RPMI8226 (cell line): ENCODE data around the gene CNTNAP2.
"Not testable (repeated sequence)": the region's sequence is repeated elsewhere in the genome, so short reads cannot be mapped to it uniquely, and the experiment has no call there.

Experiments
- DNase-seq: peaks from one replicate; pipeline ENCODE4 v3.0.0-alpha.2; 2015

CNTNAP2 gene

GRCh38 chr7:146150153-146150552 is 33.6 kb downstream of the CNTNAP2 start:
- no peak for DNase-seq

GRCh38 chr7:146172112-146172511 is 55.5 kb downstream of the CNTNAP2 start:
- no peak for DNase-seq

GRCh38 chr7:146175716-146176115 is 59.1 kb downstream of the CNTNAP2 start:
- DNase-seq, result no peak

- no peak for DNase-seq
These were observed 60.3 kb downstream of the CNTNAP2 start for GRCh38 chr7:146176860-146177259.

GRCh38 chr7:146177301-146177700 is 60.7 kb downstream of the CNTNAP2 start:
- DNase-seq, result no peak

- no peak for DNase-seq
These were observed 69.2 kb downstream of the CNTNAP2 start for GRCh38 chr7:146185844-146186243.

GRCh38 chr7:146191428-146191827 is 74.8 kb downstream of the CNTNAP2 start:
- not testable (repeated sequence) for DNase-seq

- no peak for DNase-seq
These were observed 85.3 kb downstream of the CNTNAP2 start for GRCh38 chr7:146201945-146202344.

GRCh38 chr7:146206270-146206669 is 89.7 kb downstream of the CNTNAP2 start:
- DNase-seq, result no peak

- no peak for DNase-seq
These were observed 91.9 kb downstream of the CNTNAP2 start for GRCh38 chr7:146208492-146208891.

- no peak for DNase-seq
These were observed 98.2 kb downstream of the CNTNAP2 start for GRCh38 chr7:146214842-146215241.

GRCh38 chr7:146216396-146217041 is 99.9 kb downstream of the CNTNAP2 start:
- no peak for DNase-seq

GRCh38 chr7:146223851-146224250 is 107.2 kb downstream of the CNTNAP2 start:
- no peak for DNase-seq

- DNase-seq, result no peak
These were observed 116.0 kb downstream of the CNTNAP2 start for GRCh38 chr7:146232604-146233003.

- no peak for DNase-seq
These were observed 118.6 kb downstream of the CNTNAP2 start for GRCh38 chr7:146235195-146235594.

GRCh38 chr7:146242661-146243060 is 126.1 kb downstream of the CNTNAP2 start:
- DNase-seq, result no peak

- not testable (repeated sequence) for DNase-seq
These were observed 131.4 kb downstream of the CNTNAP2 start for GRCh38 chr7:146247991-146248390.

GRCh38 chr7:146248744-146249143 is 132.1 kb downstream of the CNTNAP2 start:
- DNase-seq, result not testable (repeated sequence)

- DNase-seq, result no peak
These were observed 132.7 kb downstream of the CNTNAP2 start for GRCh38 chr7:146249272-146249671.

- no peak for DNase-seq
These were observed 139.0 kb downstream of the CNTNAP2 start for GRCh38 chr7:146255609-146256008.

- no peak for DNase-seq
These were observed 145.9 kb downstream of the CNTNAP2 start for GRCh38 chr7:146262527-146262926.

- DNase-seq, result no peak
These were observed 160.3 kb downstream of the CNTNAP2 start for GRCh38 chr7:146276888-146277287.

- no peak for DNase-seq
These were observed 168.8 kb downstream of the CNTNAP2 start for GRCh38 chr7:146285418-146285817.

- DNase-seq, result no peak
These were observed 174.1 kb downstream of the CNTNAP2 start for GRCh38 chr7:146290746-146291145.

- DNase-seq, result no peak
These were observed 175.3 kb downstream of the CNTNAP2 start for GRCh38 chr7:146291900-146292299.
